Activated CD4-positive, alpha-beta T cell treated with anti-CD3 and anti-CD28 coated beads, Interleukin-2, Interleukin-6, amounts not matched to agents 100 ng/mL and 50 ng/mL, durations not matched to agents 16 hours and 8 hours (primary cell): Measurements from ENCODE around the gene CYP51A1.
A peak's percentile ranks its signal among the peaks of the same experiment; 100 is the strongest.
"Not testable (repeated sequence)": the region's sequence is repeated elsewhere in the genome, so short reads cannot be mapped to it uniquely, and the experiment has no call there.

Experiments used
- DNase-seq: peaks from one replicate; pipeline ENCODE4 v3.0.0-alpha.2; 2020

Gene CYP51A1

GRCh38 chr7:92134271-92135051 lies at the start of gene CYP51A1:
TSS of gene CYP51A1 (minus strand) at chr7:92134477. CDS start at chr7:92134364, 113 bp downstream.
- peak; percentile 94 for DNase-seq

- DNase-seq: peak; percentile 92
Observed at GRCh38 chr7:92178928-92179924, 44.9 kb upstream of the CYP51A1 start, which contains the start of gene LRRD1. TSS of gene LRRD1 (minus strand) at chr7:92179142. CDS start at chr7:92165202, 13,940 bp downstream.

- no peak for DNase-seq
Observed at GRCh38 chr7:92177362-92177761, 43.1 kb upstream of the CYP51A1 start.

GRCh38 chr7:92169529-92169928 lies 35.3 kb upstream of the CYP51A1 start:
- not testable (repeated sequence) for DNase-seq

GRCh38 chr7:92161271-92161670 lies 27.0 kb upstream of the CYP51A1 start:
- DNase-seq: no peak

- DNase-seq: no peak
Observed at GRCh38 chr7:92158660-92159575, 24.6 kb upstream of the CYP51A1 start.

- DNase-seq: no peak
Observed at GRCh38 chr7:92156990-92157389, 22.7 kb upstream of the CYP51A1 start.

GRCh38 chr7:92155108-92155739 lies 20.9 kb upstream of the CYP51A1 start:
- DNase-seq: no peak

GRCh38 chr7:92150450-92151017 lies 16.3 kb upstream of the CYP51A1 start:
- no peak for DNase-seq

- no peak for DNase-seq
Observed at GRCh38 chr7:92149736-92150239, 15.5 kb upstream of the CYP51A1 start.

GRCh38 chr7:92143192-92143880 lies 9.1 kb upstream of the CYP51A1 start:
- DNase-seq: not testable (repeated sequence)

GRCh38 chr7:92142791-92143190 lies 8.5 kb upstream of the CYP51A1 start:
- DNase-seq: not testable (repeated sequence)

- no peak for DNase-seq
Observed at GRCh38 chr7:92141161-92141560, 6.9 kb upstream of the CYP51A1 start.

GRCh38 chr7:92137557-92137956 lies 3.3 kb upstream of the CYP51A1 start:
- DNase-seq: no peak

- peak; percentile 10 for DNase-seq
Observed at GRCh38 chr7:92135052-92135889, 994 bp upstream of the CYP51A1 start.

GRCh38 chr7:92133737-92134270 lies 473 bp downstream of the CYP51A1 start:
- DNase-seq: peak; percentile 73

GRCh38 chr7:92133133-92133736 lies 1.0 kb downstream of the CYP51A1 start:
- DNase-seq: no peak

GRCh38 chr7:92131764-92132330 lies 2.4 kb downstream of the CYP51A1 start:
- DNase-seq: no peak

- no peak for DNase-seq
Observed at GRCh38 chr7:92131093-92131492, 3.2 kb downstream of the CYP51A1 start.
